Activated T-helper 1 cell treated with anti-CD3 and anti-CD28 coated beads, Interleukin-12 subunit alpha, Interleukin-12 subunit beta, Interleukin-2, Interleukin-4 antibody, amounts not matched to agents 30 ng/mL and 10 ng/mL and 1 ng/mL, durations not matched to agents 14 hours and 24 hours and 36 hours (primary cell): ENCODE data around the gene SLC6A6. TPM values are rescaled to one million over a fixed set of nuclear protein-coding genes. Genes with fewer than 3 reads are reported as not detected.

Experiments used
- DNase-seq: peaks from one replicate; pipeline ENCODE4 v3.0.0; 2021; ENCODE audit warnings: low spot score
- H3K27ac Mint-ChIP-seq: one replicate; pipeline ENCODE4 v1.8.0; 2021; ENCODE audit warnings: mild to moderate bottlenecking, mixed read lengths
- H3K27me3 Mint-ChIP-seq: one replicate; pipeline ENCODE4 v1.8.0; 2022; ENCODE audit warnings: mild to moderate bottlenecking, moderate library complexity, mixed read lengths; ENCODE audit not compliant: insufficient read depth
- H3K36me3 Mint-ChIP-seq: one replicate; pipeline ENCODE4 v1.8.0; 2021; ENCODE audit warnings: low read depth, mixed read lengths
- H3K4me1 Mint-ChIP-seq: one replicate; pipeline ENCODE4 v1.8.0; 2021; ENCODE audit warnings: low read depth, mixed read lengths
- H3K4me3 Mint-ChIP-seq: one replicate; pipeline ENCODE4 v1.8.0; 2021; ENCODE audit warnings: mild to moderate bottlenecking, moderate library complexity, mixed read lengths
- H3K9me3 Mint-ChIP-seq: one replicate; pipeline ENCODE4 v1.8.0; 2021; ENCODE audit warnings: mixed read lengths
- intact Hi-C: fragments of 100-400 bp; cut with micrococcal nuclease; formaldehyde crosslinking; loops from one replicate; pipeline ENCODE4 v1.15.1; 2024
- total RNA-seq: library from RNA; stranded (reverse); gene quantifications from 2 replicates; pipeline ENCODE4 v1.2.3, GENCODE V29; 2022

The SLC6A6 gene
- total RNA-seq, 1 donor from 2014 or later = 45.4 TPM

DNA sequence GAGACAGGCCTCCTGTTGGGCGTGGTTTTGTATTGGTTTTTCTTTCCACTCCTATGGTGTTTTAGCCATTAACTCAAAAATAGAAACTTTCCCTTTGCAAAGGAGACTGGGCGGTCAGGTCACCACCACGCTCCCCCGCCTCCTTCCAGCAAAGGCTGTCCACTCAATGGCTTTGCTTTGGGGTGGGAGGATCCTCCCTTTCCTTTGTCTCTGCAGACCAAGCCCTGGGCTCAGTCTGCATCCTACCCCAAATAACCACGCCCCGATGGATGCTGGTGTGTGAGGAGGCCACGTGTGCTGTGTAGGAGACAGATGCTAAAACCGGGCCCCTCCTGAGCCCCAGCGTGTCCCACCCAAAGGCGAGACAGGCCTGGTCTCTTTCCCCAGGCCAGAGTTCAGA, 69.3 kb downstream of the SLC6A6 start:
- intact Hi-C loops = no loop called here
- no peak overlapping the region for H3K4me3 Mint-ChIP-seq
- no peaks in the 10 kb centered on the region for H3K27me3 Mint-ChIP-seq
- H3K4me1 Mint-ChIP-seq = no peaks in the 10 kb centered on the region
- peaks cover 17% of the 10 kb centered on the region for H3K36me3 Mint-ChIP-seq
- no peaks in the 10 kb centered on the region for H3K9me3 Mint-ChIP-seq
- H3K27ac Mint-ChIP-seq = no peak overlapping the region
- DNase-seq = no peak

DNA sequence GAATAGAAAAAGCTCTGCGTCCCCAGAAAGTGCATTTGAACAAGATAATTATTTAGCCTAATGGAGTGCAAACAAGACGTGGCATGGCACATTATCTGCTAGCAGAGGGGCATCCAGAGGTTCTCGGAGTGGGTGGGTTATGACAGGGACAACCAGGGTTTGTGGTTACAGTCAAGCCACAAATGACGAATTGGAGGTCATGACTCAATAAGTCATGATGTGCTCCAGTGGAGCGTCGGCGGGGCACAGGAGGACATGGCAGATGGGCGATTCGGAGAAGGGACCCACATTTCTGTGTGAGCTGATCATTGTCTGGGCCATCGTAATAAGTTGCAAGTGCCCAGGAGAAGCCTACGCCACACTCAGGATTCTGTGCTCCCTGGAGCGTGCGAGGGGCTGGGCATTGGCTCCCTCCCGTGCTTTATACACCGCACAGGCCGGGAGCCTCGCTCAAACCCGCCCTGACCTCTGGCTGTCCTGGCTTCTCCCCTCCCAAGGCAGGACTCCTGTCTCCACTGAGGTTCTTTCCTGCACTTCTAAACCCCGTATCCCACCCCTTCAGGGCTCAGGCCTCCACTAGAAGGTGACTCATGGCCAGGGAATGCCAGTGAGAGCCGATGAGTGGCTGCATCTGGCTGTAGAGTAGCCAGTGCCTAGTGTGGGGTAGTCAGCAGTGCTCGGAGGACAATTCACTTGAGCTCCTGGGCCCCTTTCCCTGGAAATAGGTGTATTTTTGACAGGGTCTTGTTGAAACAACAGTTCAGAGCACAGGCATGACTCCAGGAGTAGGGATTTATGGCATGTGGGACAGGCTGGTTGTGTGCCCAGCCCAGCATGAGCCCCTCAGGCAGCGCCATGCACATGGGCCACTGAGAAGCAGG, 70.3 kb downstream of the SLC6A6 start:
- H3K36me3 Mint-ChIP-seq = peaks cover 19% of the 10 kb centered on the region
- intact Hi-C loops = no loop called here
- H3K27me3 Mint-ChIP-seq = no peaks in the 10 kb centered on the region
- H3K27ac Mint-ChIP-seq = no peak overlapping the region
- DNase-seq = no peak
- H3K4me1 Mint-ChIP-seq = no peaks in the 10 kb centered on the region
- H3K4me3 Mint-ChIP-seq = no peak overlapping the region
- no peaks in the 10 kb centered on the region for H3K9me3 Mint-ChIP-seq

DNA sequence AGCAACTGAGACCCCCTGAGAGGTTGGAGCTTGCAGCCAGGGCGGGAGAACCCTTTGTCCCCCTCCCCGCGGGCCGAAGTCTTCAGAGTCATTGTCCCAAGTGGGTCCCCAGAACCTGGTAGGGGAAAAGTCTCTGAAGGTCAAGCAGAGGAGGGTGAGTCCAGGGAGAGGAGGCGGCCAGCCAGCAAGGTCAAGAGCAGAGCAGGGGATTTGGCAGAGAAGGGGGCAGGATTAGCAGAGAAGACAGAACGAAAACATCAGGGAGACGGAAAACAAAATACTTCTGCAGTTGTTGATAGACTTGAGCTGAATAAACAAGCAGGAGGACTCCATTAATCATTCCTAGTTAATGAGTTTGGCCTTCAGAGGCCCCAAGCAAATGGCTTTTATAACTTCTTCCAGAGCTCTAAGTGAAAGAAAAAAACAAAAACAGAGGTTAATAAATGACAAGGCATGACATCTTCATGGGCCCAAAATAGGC, 71.0 kb downstream of the SLC6A6 start:
- Mint-ChIP-seq H3K36me3 (peaks cover 19% of the 10 kb centered on the region), H3K27ac (peak overlapping the region; percentile 37), H3K4me3 (no peak overlapping the region), H3K9me3 (no peaks in the 10 kb centered on the region), H3K4me1 (no peaks in the 10 kb centered on the region), H3K27me3 (no peaks in the 10 kb centered on the region)
- no peak for DNase-seq
- intact Hi-C loops = no loop called here

DNA sequence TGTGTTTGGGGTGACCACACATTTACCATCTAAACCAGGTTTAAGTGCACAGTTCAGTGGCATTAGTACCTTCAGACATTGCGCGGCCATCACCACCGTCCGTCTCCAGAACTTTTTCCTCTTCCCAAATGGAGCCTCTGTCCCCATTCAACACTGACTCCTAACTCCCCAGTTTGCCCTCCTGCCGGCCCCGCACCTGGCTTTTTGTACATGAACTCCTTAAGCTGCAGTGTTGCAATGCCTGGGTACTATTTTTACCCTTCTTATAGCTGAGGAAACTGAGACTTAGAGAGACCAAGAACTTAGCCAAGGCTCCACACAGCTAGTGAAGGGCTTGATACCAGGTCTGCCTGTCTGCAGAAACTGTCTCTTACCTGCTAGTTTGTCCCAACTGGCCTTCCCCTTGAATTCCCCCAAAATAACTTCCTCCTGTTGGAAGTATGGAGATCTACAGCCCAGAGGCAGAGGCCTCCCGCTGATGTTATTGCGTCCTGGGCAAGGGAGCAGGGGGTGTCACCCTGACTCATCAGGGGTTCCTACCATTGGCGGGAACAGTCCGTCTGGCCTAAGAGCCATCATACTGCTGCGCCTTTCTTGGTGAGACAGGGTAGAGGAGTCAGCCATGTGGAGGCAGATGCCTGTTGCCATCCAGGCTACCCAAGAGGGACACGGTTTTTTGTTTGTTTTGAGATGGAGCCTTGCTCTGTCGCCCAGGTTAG, 72.1 kb downstream of the SLC6A6 start:
- H3K27ac Mint-ChIP-seq = no peak overlapping the region
- no peak for DNase-seq
- H3K36me3 Mint-ChIP-seq = peaks cover 25% of the 10 kb centered on the region
- intact Hi-C loops = no loop called here
- H3K27me3 Mint-ChIP-seq = no peaks in the 10 kb centered on the region
- H3K9me3 Mint-ChIP-seq = no peaks in the 10 kb centered on the region
- H3K4me3 Mint-ChIP-seq = no peak overlapping the region
- H3K4me1 Mint-ChIP-seq = no peaks in the 10 kb centered on the region

DNA sequence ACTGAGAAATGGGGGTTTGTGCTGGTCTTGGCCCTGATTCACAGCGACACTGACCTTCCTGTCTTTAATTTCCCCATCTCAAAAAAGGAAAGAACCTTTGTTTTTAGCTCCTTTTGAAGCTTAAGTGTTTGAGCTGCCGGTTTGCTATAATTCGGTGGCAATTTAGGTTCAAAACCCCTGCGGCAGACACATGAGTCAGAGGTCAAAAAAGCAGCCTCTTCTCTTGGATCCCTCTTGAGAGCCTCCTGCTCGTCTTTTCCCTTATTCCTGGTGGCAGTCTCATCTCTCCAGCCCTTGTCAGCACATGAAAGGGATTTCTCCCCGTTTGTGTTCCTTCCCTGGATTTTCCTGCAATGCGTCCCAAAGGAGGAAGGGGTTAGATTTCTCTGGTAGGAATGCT, 73.2 kb downstream of the SLC6A6 start:
- H3K36me3 Mint-ChIP-seq = peaks cover 25% of the 10 kb centered on the region
- no peak overlapping the region for H3K27ac Mint-ChIP-seq
- no peak overlapping the region for H3K4me3 Mint-ChIP-seq
- intact Hi-C loops = no loop called here
- no peaks in the 10 kb centered on the region for H3K9me3 Mint-ChIP-seq
- no peaks in the 10 kb centered on the region for H3K27me3 Mint-ChIP-seq
- H3K4me1 Mint-ChIP-seq = no peaks in the 10 kb centered on the region
- DNase-seq = no peak

DNA sequence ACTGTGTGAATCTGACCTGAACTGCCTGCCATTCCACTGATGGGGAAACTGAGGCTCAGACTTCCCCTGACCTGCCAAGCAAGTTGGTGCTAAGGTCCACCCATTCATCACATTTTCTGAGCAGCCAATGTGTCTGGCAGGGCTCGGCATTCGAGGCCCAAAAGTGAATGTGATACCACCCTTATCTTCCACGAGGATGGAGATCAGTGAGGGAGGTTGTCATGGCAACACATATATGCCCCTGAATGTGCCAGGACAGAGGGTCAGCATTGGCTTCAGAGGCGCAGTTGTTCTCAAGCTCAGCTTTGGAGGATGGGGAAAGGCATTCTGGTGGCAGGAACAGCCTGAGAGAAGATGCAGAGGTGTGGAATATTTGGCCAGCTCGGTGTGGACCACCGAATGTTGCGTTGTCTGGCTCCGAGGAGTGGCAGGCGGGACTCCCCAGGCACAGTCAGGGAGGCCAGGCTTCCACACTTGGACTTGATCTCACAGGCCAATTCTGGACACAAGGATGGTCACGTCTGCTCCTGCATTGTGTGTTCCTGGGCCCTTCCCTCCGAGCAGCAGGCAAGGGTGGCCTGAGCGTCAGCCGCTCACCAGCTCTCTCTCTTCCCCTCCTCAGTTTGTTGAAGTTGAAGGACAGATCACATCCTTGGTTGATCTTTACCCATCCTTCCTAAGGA, 74.3 kb downstream of the SLC6A6 start:
- Mint-ChIP-seq H3K4me1 (no peaks in the 10 kb centered on the region), H3K27ac (no peak overlapping the region), H3K9me3 (no peaks in the 10 kb centered on the region), H3K4me3 (no peak overlapping the region), H3K36me3 (peaks cover 29% of the 10 kb centered on the region), H3K27me3 (no peaks in the 10 kb centered on the region)
- intact Hi-C loops = no loop called here
- DNase-seq = no peak

DNA sequence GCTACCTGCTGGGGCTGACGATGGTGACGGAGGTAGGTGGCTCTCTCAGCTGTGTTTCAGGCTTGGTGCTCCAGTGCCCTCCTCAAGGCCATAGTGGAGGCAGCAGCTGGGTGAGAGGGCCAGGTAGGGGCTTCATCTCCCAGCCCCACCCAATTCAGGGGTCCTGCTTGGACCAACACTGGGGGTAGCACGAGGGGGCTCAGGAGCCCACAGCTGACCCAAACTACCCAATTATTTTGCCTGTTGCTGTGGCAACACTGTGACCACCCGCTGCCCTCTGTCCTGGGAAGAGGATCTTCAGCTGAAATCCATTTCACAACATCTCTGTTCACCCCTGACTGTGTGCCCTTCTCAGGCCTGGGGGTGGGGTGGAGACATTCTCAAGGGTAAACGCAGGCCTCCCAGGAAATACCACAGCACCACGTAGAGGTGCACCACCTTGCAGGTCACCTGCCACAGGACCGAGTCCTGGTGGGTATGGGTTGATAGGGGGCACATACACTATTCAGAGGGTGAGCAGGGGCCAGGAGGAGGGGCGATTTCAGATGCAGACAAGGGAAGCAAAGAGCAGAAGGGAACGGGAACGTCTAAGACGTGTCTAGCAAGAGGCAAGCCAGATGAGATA, 75.0 kb downstream of the SLC6A6 start:
- intact Hi-C loops = no loop called here
- H3K27ac Mint-ChIP-seq = peak overlapping the region; percentile 52
- H3K36me3 Mint-ChIP-seq = peaks cover 30% of the 10 kb centered on the region
- H3K4me3 Mint-ChIP-seq = no peak overlapping the region
- no peaks in the 10 kb centered on the region for H3K4me1 Mint-ChIP-seq
- no peaks in the 10 kb centered on the region for H3K9me3 Mint-ChIP-seq
- DNase-seq = no peak
- H3K27me3 Mint-ChIP-seq = no peaks in the 10 kb centered on the region

DNA sequence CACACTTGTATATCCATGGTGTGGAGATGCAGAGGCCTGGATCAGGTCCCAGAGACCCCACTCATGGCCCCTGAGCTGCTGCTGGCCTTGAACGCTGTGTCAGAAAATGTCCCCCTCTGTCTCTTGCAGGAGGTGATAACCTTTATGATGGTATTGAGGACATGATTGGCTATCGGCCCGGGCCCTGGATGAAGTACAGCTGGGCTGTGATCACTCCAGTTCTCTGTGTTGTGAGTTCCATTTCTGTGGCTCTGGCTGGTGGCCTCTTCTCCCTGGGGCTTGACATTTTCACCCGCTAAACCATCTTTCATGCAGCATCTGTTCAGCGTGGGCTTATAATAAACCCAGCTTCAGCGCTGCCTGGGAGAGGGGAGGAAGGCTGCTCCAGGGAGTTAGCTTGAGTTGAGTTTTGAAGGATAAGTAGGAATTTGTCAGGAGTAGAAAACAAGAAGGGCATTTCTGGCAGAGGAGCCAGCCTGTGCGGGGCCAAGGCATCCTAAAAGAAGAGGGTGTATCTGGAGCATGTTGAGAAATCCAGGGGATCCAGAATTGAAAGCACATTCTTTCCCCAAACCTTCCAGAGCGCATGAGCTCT, 76.6 kb downstream of the SLC6A6 start:
- Mint-ChIP-seq H3K27me3 (no peaks in the 10 kb centered on the region), H3K4me1 (no peaks in the 10 kb centered on the region), H3K27ac (peak overlapping the region; percentile 48), H3K36me3 (peaks cover 28% of the 10 kb centered on the region), H3K4me3 (no peak overlapping the region), H3K9me3 (no peaks in the 10 kb centered on the region)
- intact Hi-C loops = no loop called here
- no peak for DNase-seq

DNA sequence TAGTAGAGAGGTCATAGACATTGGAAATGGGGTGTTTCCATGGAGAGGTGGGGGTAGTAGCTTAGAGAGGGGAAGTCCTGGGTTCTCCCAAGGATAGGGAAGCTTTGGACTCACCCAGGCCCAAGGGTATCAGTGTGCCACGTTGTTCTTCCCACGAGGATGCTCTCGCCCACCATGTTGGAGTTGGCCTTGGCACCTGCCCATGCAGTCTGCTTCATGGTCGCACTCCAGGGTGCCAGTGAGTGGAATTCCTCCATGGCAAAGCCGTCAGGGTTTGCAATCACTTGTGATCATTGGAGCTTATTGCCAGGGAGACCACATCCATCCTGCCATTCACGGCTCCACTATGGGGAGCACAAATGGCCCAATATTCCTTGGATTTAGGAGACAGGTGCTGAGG, 77.2 kb downstream of the SLC6A6 start:
- intact Hi-C loops = no loop called here
- no peaks in the 10 kb centered on the region for H3K9me3 Mint-ChIP-seq
- no peaks in the 10 kb centered on the region for H3K27me3 Mint-ChIP-seq
- H3K27ac Mint-ChIP-seq = no peak overlapping the region
- H3K4me3 Mint-ChIP-seq = no peak overlapping the region
- no peak for DNase-seq
- peaks cover 29% of the 10 kb centered on the region for H3K36me3 Mint-ChIP-seq
- H3K4me1 Mint-ChIP-seq = no peaks in the 10 kb centered on the region

DNA sequence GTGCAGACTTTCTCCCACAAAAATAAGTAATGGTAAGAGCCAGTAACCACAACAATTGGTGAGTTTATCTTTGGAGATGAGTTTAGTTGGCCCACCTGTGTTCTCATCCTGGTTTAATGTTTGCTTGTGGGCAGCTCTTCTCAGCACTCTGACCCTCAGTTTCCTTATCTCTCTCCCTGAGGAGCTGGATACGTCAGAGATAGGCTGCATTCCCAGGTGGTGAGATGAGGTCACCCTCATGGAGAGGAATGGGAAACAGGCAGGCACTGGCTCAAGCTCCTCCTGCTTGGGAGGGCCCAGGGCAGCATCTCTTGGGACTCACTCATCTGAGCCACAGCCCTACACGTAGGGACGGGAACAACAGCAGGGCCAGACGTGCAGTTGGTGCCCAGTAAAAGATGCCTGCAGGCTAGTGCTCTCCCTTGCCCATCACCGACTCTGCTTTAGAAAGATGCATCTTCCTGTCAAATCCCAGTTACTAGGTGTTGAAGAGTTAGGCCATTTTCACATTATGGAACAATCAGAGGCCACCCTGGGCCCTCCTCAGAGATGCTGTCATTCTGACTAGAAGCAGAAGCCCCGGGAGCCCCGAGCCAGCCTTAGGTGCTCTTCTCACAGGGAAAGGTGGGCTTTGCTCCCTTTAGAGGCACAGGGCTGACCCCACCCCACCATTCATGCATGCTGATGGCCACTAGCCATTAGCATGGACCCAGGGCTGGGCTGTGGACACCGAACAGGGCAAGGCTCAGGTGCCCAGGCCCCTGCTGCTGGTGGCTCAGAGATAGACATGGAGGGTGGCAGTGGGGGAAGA, 78.0 kb downstream of the SLC6A6 start:
- Mint-ChIP-seq H3K36me3 (peaks cover 31% of the 10 kb centered on the region), H3K4me3 (no peak overlapping the region), H3K4me1 (no peaks in the 10 kb centered on the region), H3K27ac (no peak overlapping the region), H3K27me3 (no peaks in the 10 kb centered on the region), H3K9me3 (no peaks in the 10 kb centered on the region)
- intact Hi-C loops = no loop called here
- no peak for DNase-seq

DNA sequence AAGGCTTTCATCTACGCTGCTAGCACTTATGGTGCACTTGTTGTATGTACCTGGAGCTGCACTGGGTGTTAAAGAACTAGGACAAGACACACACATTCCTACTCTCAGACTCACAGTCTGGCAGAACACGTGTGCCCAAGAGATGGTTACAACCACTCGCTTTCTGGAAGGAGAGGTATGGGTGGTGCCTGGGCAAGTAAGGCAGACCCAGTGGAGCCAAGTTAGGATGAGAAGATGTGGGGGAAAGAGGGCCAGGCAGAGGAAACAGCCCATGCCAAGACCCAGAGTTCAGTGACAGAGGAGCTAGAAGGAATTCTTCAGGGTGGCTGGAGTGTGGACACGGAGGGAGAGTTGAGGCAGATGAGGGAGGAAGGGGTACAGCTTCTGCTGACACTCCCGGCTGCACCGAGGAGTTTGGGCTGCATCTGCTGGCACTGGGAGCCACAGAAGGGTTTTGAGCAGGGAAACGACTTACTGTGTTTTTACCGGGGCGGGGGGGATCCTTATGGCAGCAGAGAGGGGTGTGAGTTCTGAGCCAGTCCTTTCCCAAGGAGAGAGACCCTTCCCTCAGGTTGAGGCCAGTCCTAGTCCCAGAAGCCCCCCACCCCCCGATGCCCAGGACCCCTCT, 78.7 kb downstream of the SLC6A6 start:
- Mint-ChIP-seq H3K9me3 (no peaks in the 10 kb centered on the region), H3K36me3 (peaks cover 34% of the 10 kb centered on the region), H3K27me3 (no peaks in the 10 kb centered on the region), H3K27ac (no peak overlapping the region), H3K4me1 (no peaks in the 10 kb centered on the region), H3K4me3 (no peak overlapping the region)
- no peak for DNase-seq
- intact Hi-C loops = no loop called here
